Activated T-helper 9 cell treated with anti-CD3 and anti-CD28 coated beads, Interleukin-2, amount 50 U/mL, for 16 hours (primary cell): ENCODE measurements around the gene RTTN.
"Not testable (repeated sequence)": the region's sequence is repeated elsewhere in the genome, so short reads cannot be mapped to it uniquely, and the experiment has no call there.

ENCODE experiments used
- DNase-seq: peaks from one replicate; pipeline ENCODE4 v3.0.0-alpha.2; 2020; ENCODE audit warnings: low read depth

The RTTN gene

GRCh38 chr18:69975294-69975693 lies 230.2 kb downstream of the RTTN start:
- not testable (repeated sequence) for DNase-seq

- DNase-seq = no peak
Observed at GRCh38 chr18:69974365-69974764, 231.1 kb downstream of the RTTN start.

GRCh38 chr18:69969491-69969890 lies 236.0 kb downstream of the RTTN start:
- no peak for DNase-seq

- DNase-seq = no peak
Observed at GRCh38 chr18:69968039-69968438, 237.4 kb downstream of the RTTN start.

- DNase-seq = no peak
Observed at GRCh38 chr18:69963196-69963595, 242.3 kb downstream of the RTTN start.

GRCh38 chr18:69961718-69962117 lies 243.8 kb downstream of the RTTN start:
- DNase-seq = no peak

- no peak for DNase-seq
Observed at GRCh38 chr18:69958422-69958821, 247.1 kb downstream of the RTTN start.

GRCh38 chr18:69957747-69958146 lies 247.7 kb downstream of the RTTN start:
- no peak for DNase-seq

- no peak for DNase-seq
Observed at GRCh38 chr18:69956665-69957620, 248.5 kb downstream of the RTTN start.

GRCh38 chr18:69956057-69956456 lies 249.4 kb downstream of the RTTN start:
- no peak for DNase-seq

GRCh38 chr18:69954719-69955480 lies 250.6 kb downstream of the RTTN start:
- no peak for DNase-seq

- no peak for DNase-seq
Observed at GRCh38 chr18:69953191-69953590, 252.3 kb downstream of the RTTN start.
